Chondrocyte (in vitro differentiated cells): ENCODE measurements around the gene PNMA8C. TPM values are rescaled to one million over a fixed set of nuclear protein-coding genes. Genes with fewer than 3 reads are reported as not detected.

Source experiments
- DNase-seq: peaks from one replicate; pipeline ENCODE4 v3.0.0; 2021; ENCODE audit warnings: mixed read lengths, low spot score
- H3K27ac Mint-ChIP-seq: one replicate; pipeline ENCODE4 v1.8.0; 2021; ENCODE audit warnings: mild to moderate bottlenecking, moderate library complexity, mixed read lengths; ENCODE audit not compliant: unreplicated experiment
- H3K27me3 Mint-ChIP-seq: 2 replicates; pipeline ENCODE4 v1.8.0; 2021; ENCODE audit warnings: low read depth, mixed read lengths
- H3K36me3 Mint-ChIP-seq: 2 replicates; pipeline ENCODE4 v1.8.0; 2021; ENCODE audit warnings: low read depth, mixed read lengths
- H3K4me1 Mint-ChIP-seq: 2 replicates; pipeline ENCODE4 v1.8.0; 2021; ENCODE audit warnings: low read depth, mild to moderate bottlenecking, mixed read lengths
- H3K4me3 Mint-ChIP-seq: one replicate; pipeline ENCODE4 v1.8.0; 2021; ENCODE audit warnings: mild to moderate bottlenecking, moderate library complexity, mixed read lengths; ENCODE audit not compliant: unreplicated experiment
- H3K9me3 Mint-ChIP-seq: 2 replicates; pipeline ENCODE4 v1.8.0; 2021; ENCODE audit warnings: low read depth, mixed read lengths
- CTCF ChIP-seq: fragments of 200-600 bp; sonication (generic); IDR thresholded peaks from 2 replicates; pipeline ENCODE4 v1.5.0; 2021; ENCODE audit warnings: antibody characterized with exemption, mild to moderate bottlenecking, moderate library complexity
- total RNA-seq: library from RNA; stranded (reverse); gene quantifications from 3 replicates; pipeline ENCODE4 v1.2.1, GENCODE V29; 2021

PNMA8C gene
- total RNA-seq, 1 donor from 2014 or later, result 0.20 TPM

GRCh38 chr19:46461537-46461936, 32.8 kb upstream of the PNMA8C start:
- no peak overlapping the region for H3K27ac Mint-ChIP-seq
- H3K27me3 Mint-ChIP-seq, result no peaks in the 10 kb centered on the region
- H3K4me1 Mint-ChIP-seq, result peaks cover 5% of the 10 kb centered on the region
- no peak for TF ChIP-seq CTCF
- H3K4me3 Mint-ChIP-seq, result no peak overlapping the region
- H3K9me3 Mint-ChIP-seq, result no peaks in the 10 kb centered on the region
- no peaks in the 10 kb centered on the region for H3K36me3 Mint-ChIP-seq
- no peak for DNase-seq

GRCh38 chr19:46460981-46461380, 32.2 kb upstream of the PNMA8C start:
- H3K36me3 Mint-ChIP-seq, result no peaks in the 10 kb centered on the region
- no peak for TF ChIP-seq CTCF

GRCh38 chr19:46460055-46460454, 31.3 kb upstream of the PNMA8C start:
- Mint-ChIP-seq H3K27ac (no peak overlapping the region), H3K36me3 (no peaks in the 10 kb centered on the region), H3K9me3 (no peaks in the 10 kb centered on the region), H3K27me3 (no peaks in the 10 kb centered on the region), H3K4me1 (peaks cover 6% of the 10 kb centered on the region), H3K4me3 (no peak overlapping the region)
- TF ChIP-seq CTCF, result no peak
- no peak for DNase-seq

More at GRCh38 chr19:46460981-46461380, 32.2 kb upstream of the PNMA8C start:
- DNase-seq, result no peak
- peaks cover 6% of the 10 kb centered on the region for H3K4me1 Mint-ChIP-seq
- H3K9me3 Mint-ChIP-seq, result no peaks in the 10 kb centered on the region
- no peaks in the 10 kb centered on the region for H3K27me3 Mint-ChIP-seq
- no peak overlapping the region for H3K4me3 Mint-ChIP-seq
- H3K27ac Mint-ChIP-seq, result no peak overlapping the region

- Mint-ChIP-seq H3K27ac (no peak overlapping the region), H3K4me1 (peaks cover 6% of the 10 kb centered on the region), H3K27me3 (no peaks in the 10 kb centered on the region), H3K4me3 (no peak overlapping the region), H3K9me3 (no peaks in the 10 kb centered on the region), H3K36me3 (no peaks in the 10 kb centered on the region)
- DNase-seq, result peak; percentile 5
- no peak for TF ChIP-seq CTCF
These were observed 28.2 kb upstream of the PNMA8C start for GRCh38 chr19:46456930-46457329.

GRCh38 chr19:46454244-46454643, 25.5 kb upstream of the PNMA8C start:
- Mint-ChIP-seq H3K36me3 (peaks cover 3% of the 10 kb centered on the region), H3K27me3 (no peaks in the 10 kb centered on the region), H3K27ac (no peak overlapping the region), H3K4me3 (no peak overlapping the region), H3K4me1 (peaks cover 24% of the 10 kb centered on the region), H3K9me3 (peaks cover 7% of the 10 kb centered on the region)
- no peak for TF ChIP-seq CTCF
- DNase-seq, result no peak
